ENCODE measurements around the gene ADCY7.

ADCY7 gene

GRCh38 chr16:50261160-50261706 is 5.1 kb upstream of the ADCY7 start:
- Histone ChIP-seq H3K9me2 (replicated peaks; ENCODE audit: insufficient read depth, low read length) (no peaks in the 10 kb centered on the region), H3K4me1 (ENCODE audit: low read length) (peaks cover 15% of the 10 kb centered on the region), H3F3A (ENCODE audit: insufficient read depth, low read length) (no peaks in the 10 kb centered on the region), H4K20me1 (ENCODE audit: insufficient read depth, low read length) (no peaks in the 10 kb centered on the region), H3K27ac (ENCODE audit: low read length) (no peak overlapping the region), H3K9ac (ENCODE audit: low read length) (no peak overlapping the region), H3K9me3 (replicated peaks; ENCODE audit: insufficient read depth, low read length) (no peaks in the 10 kb centered on the region), H3K27me3 (replicated peaks; ENCODE audit: insufficient read depth, low read length) (no peaks in the 10 kb centered on the region), H3K4me2 (ENCODE audit: low read depth, low read length) (no peak overlapping the region), H3K79me2 (ENCODE audit: low read length) (no peaks in the 10 kb centered on the region), H2AFZ (ENCODE audit: low read length) (no peak overlapping the region), H3K4me3 (ENCODE audit: low read length) (no peak overlapping the region), H3K36me3 (replicated peaks; ENCODE audit: insufficient read depth, low read length) (no peaks in the 10 kb centered on the region)
- DNase-seq = no peak
- TF ChIP-seq EZH2phosphoT487 (IDR thresholded peaks at IDR 0.05; ENCODE audit: low read length) (no peak), CTCF (IDR thresholded peaks at IDR 0.05; ENCODE audit: low read length) (no peak), EZH2 (optimal IDR thresholded peaks at IDR 0.05; ENCODE audit: low read depth, low read length) (no peak)

GRCh38 chr16:50261707-50262235 is 4.6 kb upstream of the ADCY7 start:
- Histone ChIP-seq H2AFZ (ENCODE audit: low read length) (no peak overlapping the region), H3K79me2 (ENCODE audit: low read length) (peaks cover 4% of the 10 kb centered on the region; the same call in 1 of the 2 replicates), H3K27ac (ENCODE audit: low read length) (no peak overlapping the region), H3K27me3 (replicated peaks; ENCODE audit: insufficient read depth, low read length) (no peaks in the 10 kb centered on the region), H3K9me3 (replicated peaks; ENCODE audit: insufficient read depth, low read length) (no peaks in the 10 kb centered on the region), H3K9ac (ENCODE audit: low read length) (no peak overlapping the region), H4K20me1 (ENCODE audit: insufficient read depth, low read length) (no peaks in the 10 kb centered on the region), H3K4me3 (ENCODE audit: low read length) (no peak overlapping the region), H3K36me3 (replicated peaks; ENCODE audit: insufficient read depth, low read length) (no peaks in the 10 kb centered on the region), H3K4me1 (ENCODE audit: low read length) (peaks cover 15% of the 10 kb centered on the region), H3F3A (ENCODE audit: insufficient read depth, low read length) (no peaks in the 10 kb centered on the region), H3K4me2 (ENCODE audit: low read depth, low read length) (no peak overlapping the region), H3K9me2 (replicated peaks; ENCODE audit: insufficient read depth, low read length) (no peaks in the 10 kb centered on the region)
- TF ChIP-seq EZH2phosphoT487 (IDR thresholded peaks at IDR 0.05; ENCODE audit: low read length) (no peak), CTCF (IDR thresholded peaks at IDR 0.05; ENCODE audit: low read length) (no peak), EZH2 (optimal IDR thresholded peaks at IDR 0.05; ENCODE audit: low read depth, low read length) (no peak)
- no peak for DNase-seq

GRCh38 chr16:50263060-50263909 is 3.1 kb upstream of the ADCY7 start:
- H3K4me3 ChIP-seq (ENCODE audit: low read length) = no peak overlapping the region
- H3K9ac ChIP-seq (ENCODE audit: low read length) = no peak overlapping the region
- no peaks in the 10 kb centered on the region for H4K20me1 ChIP-seq (ENCODE audit: insufficient read depth, low read length)
- H3K27ac ChIP-seq (ENCODE audit: low read length) = no peak overlapping the region
- H3K27me3 ChIP-seq (replicated peaks; ENCODE audit: insufficient read depth, low read length) = no peaks in the 10 kb centered on the region
- H3K36me3 ChIP-seq (replicated peaks; ENCODE audit: insufficient read depth, low read length) = no peaks in the 10 kb centered on the region
- H3K4me2 ChIP-seq (ENCODE audit: low read depth, low read length) = no peak overlapping the region
- no peak overlapping the region for H2AFZ ChIP-seq (ENCODE audit: low read length)
- H3F3A ChIP-seq (ENCODE audit: insufficient read depth, low read length) = no peaks in the 10 kb centered on the region
- no peaks in the 10 kb centered on the region for H3K9me2 ChIP-seq (replicated peaks; ENCODE audit: insufficient read depth, low read length)
- TF ChIP-seq EZH2phosphoT487 (IDR thresholded peaks at IDR 0.05; ENCODE audit: low read length) (no peak), EZH2 (optimal IDR thresholded peaks at IDR 0.05; ENCODE audit: low read depth, low read length) (no peak), CTCF (IDR thresholded peaks at IDR 0.05; ENCODE audit: low read length) (no peak)
- H3K9me3 ChIP-seq (replicated peaks; ENCODE audit: insufficient read depth, low read length) = no peaks in the 10 kb centered on the region
- DNase-seq = no peak
- H3K79me2 ChIP-seq (ENCODE audit: low read length) = peaks cover 15% of the 10 kb centered on the region; the same call in 1 of the 2 replicates
- H3K4me1 ChIP-seq (ENCODE audit: low read length) = peaks cover 15% of the 10 kb centered on the region

All from MM.1S (cell line).